AG04449 (cell line): ENCODE measurements around the gene MRPL34.

Experiments
- CTCF ChIA-PET: fragments of 350-600 bp; formaldehyde crosslinking; extraction: SDS; loops from one replicate; lab custom pipeline; 2021; ENCODE audit warnings: antibody characterized with exemption; lab: Yijun Ruan, JAX
- POLR2A ChIA-PET: fragments of 400-600, 350-600 bp; formaldehyde crosslinking; extraction: SDS; loops from one replicate; lab custom pipeline; 2020; ENCODE audit warnings: antibody characterized with exemption, inconsistent platforms; lab: Yijun Ruan, JAX
- DNase-seq: peaks from one replicate; pipeline ENCODE4 v3.0.0-alpha.2; 2010; ENCODE audit warnings: low read depth, low spot score
- H3K4me3 ChIP-seq: 2 replicates; pipeline ENCODE4 v1.5.1; 2011; ENCODE audit warnings: low read depth, mild to moderate bottlenecking, control low read depth, low read length
- CTCF ChIP-seq: IDR thresholded peaks from one replicate; pipeline ENCODE4 v1.5.1; 2011; ENCODE audit warnings: mild to moderate bottlenecking, moderate library complexity, low read length, control low read depth, inconsistent platforms; ENCODE audit not compliant: insufficient read depth; ENCODE audit errors: missing control alignments

Gene MRPL34

GRCh38 chr19:17262557-17262956 lies 43.1 kb upstream of the MRPL34 start:
- DNase-seq, result no peak
- ChIA-PET POLR2A (no interaction called here), CTCF (interaction anchor here (1.2 to 3.9 kb wide), 6 partner anchors 8 to 195 kb away, joined by 3 to 33 read pairs (median 7); partner anchors contain the start of gene ANKLE1)
- H3K4me3 ChIP-seq, result no peak overlapping the region
- TF ChIP-seq CTCF, result no peak

GRCh38 chr19:17263712-17264640 lies 41.7 kb upstream of the MRPL34 start:
- ChIA-PET POLR2A (no interaction called here), CTCF (interaction anchor here (0.8 to 3.9 kb wide), 11 partner anchors 9 to 196 kb away, joined by 3 to 19 read pairs (median 3); no protein-coding TSS in a partner anchor)
- DNase-seq, result no peak
- TF ChIP-seq CTCF, result no peak
- no peak overlapping the region for H3K4me3 ChIP-seq

- POLR2A ChIA-PET, result interaction anchor here (0.7 to 1.2 kb wide), 2 partner anchors 9 to 25 kb away, joined by 3 read pairs; no protein-coding TSS in a partner anchor
Observed at GRCh38 chr19:17264641-17264979, 41.1 kb upstream of the MRPL34 start, which contains the start of gene USHBP1. TSS of gene USHBP1 (minus strand) at chr19:17264745. CDS start at chr19:17264299, 446 bp downstream.

GRCh38 chr19:17266026-17266425 lies 39.6 kb upstream of the MRPL34 start:
- H3K4me3 ChIP-seq, result no peak overlapping the region
- ChIA-PET CTCF (interaction anchor here (0.8 to 1.8 kb wide), 6 partner anchors 11 to 200 kb away, joined by 3 to 23 read pairs (median 4); partner anchors contain the start of gene ANKLE1), POLR2A (no interaction called here)
- no peak for DNase-seq
- TF ChIP-seq CTCF, result no peak

More at GRCh38 chr19:17264641-17264979, 41.1 kb upstream of the MRPL34 start, which contains the start of gene USHBP1:
- TF ChIP-seq CTCF, result no peak
- H3K4me3 ChIP-seq, result no peak within 1 kb of the TSS
- CTCF ChIA-PET, result interaction anchor here (0.8 to 3.9 kb wide), 8 partner anchors 10 to 79 kb away, joined by 3 to 19 read pairs (median 4); no protein-coding TSS in a partner anchor
- DNase-seq, result no peak

GRCh38 chr19:17266589-17266974 lies 39.1 kb upstream of the MRPL34 start:
- H3K4me3 ChIP-seq, result no peak overlapping the region
- no peak for TF ChIP-seq CTCF
- DNase-seq, result no peak
- CTCF ChIA-PET, result interaction anchor here (0.8 to 1.8 kb wide), 6 partner anchors 12 to 199 kb away, joined by 3 to 23 read pairs (median 4); partner anchors contain the start of gene ANKLE1
- POLR2A ChIA-PET, result interaction anchor here (0.6 to 0.9 kb wide), 5 partner anchors 32 to 1119 kb away, joined by 3 read pairs; partner anchors contain the start of genes GDF15 and USE1
